Liver (tissue), 9 donors: ENCODE results near the gene NARS2. TPM values are rescaled to one million over a fixed set of nuclear protein-coding genes. Genes with fewer than 3 reads are reported as not detected.

Source experiments
- DNase-seq: peaks from one replicate; pipeline ENCODE4 v3.0.0-alpha.2; 2017; ENCODE audit warnings: low spot score
- H3K27ac ChIP-seq, 2 donors: one replicate each; pipeline ENCODE4 v1.7.0; 2013; ENCODE audit warnings: inconsistent platforms in 2 of 2, low read length in 2 of 2, control low read depth in 1 of 2, low read depth in 1 of 2, mild to moderate bottlenecking in 1 of 2
- H3K27me3 ChIP-seq, 4 donors: one replicate each; pipeline versions ENCODE4 v1.6.1 to v1.7.0; 2013; ENCODE audit warnings: low read length in 3 of 4, inconsistent platforms in 1 of 4, mild to moderate bottlenecking in 1 of 4, moderate library complexity in 1 of 4; ENCODE audit not compliant: control insufficient read depth in 4 of 4, insufficient read depth in 4 of 4
- H3K36me3 ChIP-seq, 4 donors: one replicate each; pipeline versions ENCODE4 v1.6.1 to v1.7.0; 2013; ENCODE audit warnings: low read length in 3 of 4, mild to moderate bottlenecking in 3 of 4, low read depth in 1 of 4, moderate library complexity in 1 of 4; ENCODE audit not compliant: control insufficient read depth in 4 of 4, insufficient read depth in 3 of 4
- H3K4me1 ChIP-seq, 4 donors: one replicate each; pipeline versions ENCODE4 v1.6.1 to v1.7.0; 2013; ENCODE audit warnings: low read length in 3 of 4, mild to moderate bottlenecking in 3 of 4, moderate library complexity in 1 of 4; ENCODE audit not compliant: control insufficient read depth in 4 of 4, insufficient read depth in 4 of 4
- H3K4me3 ChIP-seq, 3 donors: one replicate each; pipeline versions ENCODE4 v1.6.1 to v1.7.0; 2013; ENCODE audit warnings: low read length in 3 of 3, control low read depth in 1 of 3, low read depth in 1 of 3, mild to moderate bottlenecking in 1 of 3
- H3K9ac ChIP-seq, 2 donors: one replicate each; pipeline ENCODE4 v1.7.0; 2013; ENCODE audit warnings: low read length in 2 of 2, mild to moderate bottlenecking in 2 of 2, moderate library complexity in 2 of 2, control low read depth in 1 of 2, low read depth in 1 of 2
- H3K9me3 ChIP-seq, 4 donors: one replicate each; pipeline versions ENCODE4 v1.6.1 to v1.7.0; 2013; ENCODE audit warnings: low read length in 3 of 4; ENCODE audit not compliant: control insufficient read depth in 4 of 4
- EGR1 ChIP-seq, 2 donors: IDR thresholded peaks; 2 replicates each; pipeline ENCODE4 v1.6.1; 2016 to 2018; ENCODE audit warnings: antibody characterized with exemption in 2 of 2, low read depth in 2 of 2
- FOXA2 ChIP-seq: IDR thresholded peaks from 2 replicates; pipeline ENCODE4 v1.6.1; 2016; ENCODE audit warnings: antibody characterized with exemption
- HNF4A ChIP-seq, 2 donors: conservative IDR thresholded peaks; 2 replicates each; pipeline ENCODE4 v1.6.1; 2016; ENCODE audit warnings: antibody characterized with exemption in 2 of 2, mild to moderate bottlenecking in 2 of 2
- HNF4G ChIP-seq: IDR thresholded peaks from 2 replicates; pipeline ENCODE4 v1.6.1; 2016; ENCODE audit warnings: antibody characterized with exemption
- JUND ChIP-seq, 2 donors: IDR thresholded peaks; 2 replicates each; pipeline ENCODE4 v1.6.1; 2016; ENCODE audit warnings: antibody characterized with exemption in 2 of 2
- NR2F2 ChIP-seq: IDR thresholded peaks from 2 replicates; pipeline ENCODE4 v1.6.1; 2016; ENCODE audit warnings: antibody characterized with exemption
- RAD21 ChIP-seq, 2 donors: IDR thresholded peaks; 2 replicates each; pipeline ENCODE4 v1.6.1; 2016; ENCODE audit warnings: antibody characterized with exemption in 2 of 2, mild to moderate bottlenecking in 2 of 2
- RXRA ChIP-seq, 2 donors: IDR thresholded peaks; 2 replicates each; pipeline ENCODE4 v1.6.1; 2017 to 2018; ENCODE audit warnings: antibody characterized with exemption in 2 of 2, mild to moderate bottlenecking in 1 of 2
- SP1 ChIP-seq: IDR thresholded peaks from 2 replicates; pipeline ENCODE4 v1.6.1; 2018; ENCODE audit warnings: antibody characterized with exemption, mild to moderate bottlenecking
- TAF1 ChIP-seq: conservative IDR thresholded peaks from 2 replicates; pipeline ENCODE4 v1.6.1; 2016; ENCODE audit warnings: antibody characterized with exemption, mild to moderate bottlenecking
- WGBS: extraction: QIAGEN DNeasy Blood & Tissue Kit; methylation state at CpG from one replicate; pipeline ENCODE4 v1.1.7; 2013; 5-methylcytosine and 5-hydroxymethylcytosine counted together
- polyA plus RNA-seq, 2 donors: library from polyadenylated mRNA; stranded (reverse) in 1 of 2; unstranded in 1 of 2; fragments of 200-250 nt in 1 of 2; fragments of >200 nt in 1 of 2; fragmentation: Nextera tagmentation in 1 of 2; extraction: Ambion mirVana in 1 of 2; gene quantifications; one replicate each; pipeline versions ENCODE4 v1.2.1 to v1.2.3, GENCODE V29; 2013 to 2015
- total RNA-seq, 2 donors: library from RNA; depleted of rRNA; stranded (reverse); fragments of >200 nt; gene quantifications; one replicate each; pipeline ENCODE4 v1.2.3, GENCODE V29; 2014
- TF ChIP-seq, protein P1 (sequence below): IDR thresholded peaks from 2 replicates; pipeline ENCODE4 v1.6.1; 2016; ENCODE audit warnings: antibody characterized with exemption
- TF ChIP-seq, protein P2 (sequence below): IDR thresholded peaks from 2 replicates; pipeline ENCODE4 v1.6.1; 2016; ENCODE audit warnings: antibody characterized with exemption, mild to moderate bottlenecking
- TF ChIP-seq, protein P3 (sequence below): IDR thresholded peaks from 2 replicates; pipeline ENCODE4 v1.6.1; 2016; ENCODE audit warnings: antibody characterized with exemption
- donor health status: healthy.
- donor health status: healthy.
- donor health status: healthy.
- donor health status: healthy.
- donor health status: healthy.

Gene NARS2
- total and polyA plus RNA-seq, 4 donors: 10.4 to 19.4 (median 11.8) TPM

DNA sequence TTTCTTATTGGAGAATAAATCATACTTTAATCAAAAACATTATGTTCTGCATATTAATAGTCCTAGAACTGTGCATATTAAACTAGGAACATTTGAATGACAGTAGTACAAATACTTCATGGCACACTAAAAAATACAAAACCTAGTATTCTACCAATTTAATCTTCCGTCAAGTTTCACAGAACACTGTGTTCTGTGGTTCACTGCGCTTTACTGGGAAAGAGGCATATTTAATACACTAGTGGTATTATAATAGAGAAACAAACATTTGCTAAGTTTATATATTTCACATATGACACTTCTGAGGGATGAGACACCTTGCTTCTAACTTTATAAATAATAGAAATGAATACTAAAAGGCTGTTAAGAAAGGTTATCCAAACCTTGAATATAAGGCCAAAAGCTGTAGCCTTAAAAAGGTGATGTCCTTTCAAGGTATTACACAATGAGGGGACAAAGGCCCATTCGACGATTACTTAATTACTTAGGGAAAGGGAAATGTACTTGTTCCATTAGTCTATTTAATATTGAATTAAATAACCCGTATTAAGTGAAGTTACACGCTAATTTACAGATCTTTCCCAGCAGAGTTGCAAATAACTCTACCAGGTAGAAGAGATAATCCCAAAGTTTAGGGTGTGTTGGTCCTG, 48.0 kb downstream of the NARS2 start:
- no peak for DNase-seq
- no peaks in the 10 kb centered on the region for H3K9me3 ChIP-seq
- no peaks in the 10 kb centered on the region for H3K36me3 ChIP-seq
- no peak overlapping the region for H3K27ac ChIP-seq
- 38% methylated on average over 6 of the region's 6 CpGs for WGBS
- no peaks in the 10 kb centered on the region for H3K27me3 ChIP-seq
- peaks cover 0 to 7% (median 3%) of the 10 kb centered on the region in 4 donors for H3K4me1 ChIP-seq
- no peak overlapping the region for H3K4me3 ChIP-seq
- peak; percentile 59 for TF ChIP-seq SP1
- TF ChIP-seq NR2F2: no peak
- TF ChIP-seq HNF4A (conservative IDR thresholded peaks at IDR 0.05): peak; percentile 89 to 92
- TF ChIP-seq HNF4G: peak; percentile 77
- TF ChIP-seq JUND (IDR thresholded peaks at IDR 0.05): peak; percentile 12 to 47
- TF ChIP-seq TAF1: no peak
- no peak for TF ChIP-seq EGR1 (IDR thresholded peaks at IDR 0.05; ENCODE audit: low read depth in 2 of 2)
- TF ChIP-seq RXRA (IDR thresholded peaks at IDR 0.05): peak; percentile 64 to 76
- TF ChIP-seq RAD21 (IDR thresholded peaks at IDR 0.05): peak in 1 of 2 donors; percentile 31
- no peak overlapping the region for H3K9ac ChIP-seq

DNA sequence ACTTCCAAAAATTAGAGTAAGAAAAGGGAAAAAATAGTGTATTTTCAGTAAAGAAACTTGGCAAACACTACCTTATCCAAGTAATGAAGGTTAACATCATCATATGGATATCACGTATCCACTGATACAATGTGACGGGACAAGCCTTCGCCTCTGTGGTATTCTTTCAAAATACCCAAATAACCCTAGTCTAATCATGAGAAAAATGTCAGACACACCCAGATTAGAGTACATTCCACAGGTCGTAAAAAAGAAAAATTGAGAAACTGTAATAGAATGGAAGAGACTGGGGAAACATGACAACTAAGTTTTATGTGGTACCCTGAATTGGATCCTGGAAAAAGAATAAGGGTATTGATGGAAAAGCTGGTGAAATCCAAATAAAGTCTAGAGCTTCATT, 48.9 kb downstream of the NARS2 start:
- TF ChIP-seq, protein P1, sequence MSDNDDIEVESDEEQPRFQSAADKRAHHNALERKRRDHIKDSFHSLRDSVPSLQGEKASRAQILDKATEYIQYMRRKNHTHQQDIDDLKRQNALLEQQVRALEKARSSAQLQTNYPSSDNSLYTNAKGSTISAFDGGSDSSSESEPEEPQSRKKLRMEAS: no peak
- TF ChIP-seq TAF1: no peak
- TF ChIP-seq JUND (IDR thresholded peaks at IDR 0.05): no peak
- no peak for TF ChIP-seq FOXA2
- no peak for TF ChIP-seq RXRA (IDR thresholded peaks at IDR 0.05)
- TF ChIP-seq NR2F2: no peak
- TF ChIP-seq, protein P2, sequence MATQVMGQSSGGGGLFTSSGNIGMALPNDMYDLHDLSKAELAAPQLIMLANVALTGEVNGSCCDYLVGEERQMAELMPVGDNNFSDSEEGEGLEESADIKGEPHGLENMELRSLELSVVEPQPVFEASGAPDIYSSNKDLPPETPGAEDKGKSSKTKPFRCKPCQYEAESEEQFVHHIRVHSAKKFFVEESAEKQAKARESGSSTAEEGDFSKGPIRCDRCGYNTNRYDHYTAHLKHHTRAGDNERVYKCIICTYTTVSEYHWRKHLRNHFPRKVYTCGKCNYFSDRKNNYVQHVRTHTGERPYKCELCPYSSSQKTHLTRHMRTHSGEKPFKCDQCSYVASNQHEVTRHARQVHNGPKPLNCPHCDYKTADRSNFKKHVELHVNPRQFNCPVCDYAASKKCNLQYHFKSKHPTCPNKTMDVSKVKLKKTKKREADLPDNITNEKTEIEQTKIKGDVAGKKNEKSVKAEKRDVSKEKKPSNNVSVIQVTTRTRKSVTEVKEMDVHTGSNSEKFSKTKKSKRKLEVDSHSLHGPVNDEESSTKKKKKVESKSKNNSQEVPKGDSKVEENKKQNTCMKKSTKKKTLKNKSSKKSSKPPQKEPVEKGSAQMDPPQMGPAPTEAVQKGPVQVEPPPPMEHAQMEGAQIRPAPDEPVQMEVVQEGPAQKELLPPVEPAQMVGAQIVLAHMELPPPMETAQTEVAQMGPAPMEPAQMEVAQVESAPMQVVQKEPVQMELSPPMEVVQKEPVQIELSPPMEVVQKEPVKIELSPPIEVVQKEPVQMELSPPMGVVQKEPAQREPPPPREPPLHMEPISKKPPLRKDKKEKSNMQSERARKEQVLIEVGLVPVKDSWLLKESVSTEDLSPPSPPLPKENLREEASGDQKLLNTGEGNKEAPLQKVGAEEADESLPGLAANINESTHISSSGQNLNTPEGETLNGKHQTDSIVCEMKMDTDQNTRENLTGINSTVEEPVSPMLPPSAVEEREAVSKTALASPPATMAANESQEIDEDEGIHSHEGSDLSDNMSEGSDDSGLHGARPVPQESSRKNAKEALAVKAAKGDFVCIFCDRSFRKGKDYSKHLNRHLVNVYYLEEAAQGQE: no peak
- TF ChIP-seq RAD21 (IDR thresholded peaks at IDR 0.05): no peak
- TF ChIP-seq, protein P3, sequence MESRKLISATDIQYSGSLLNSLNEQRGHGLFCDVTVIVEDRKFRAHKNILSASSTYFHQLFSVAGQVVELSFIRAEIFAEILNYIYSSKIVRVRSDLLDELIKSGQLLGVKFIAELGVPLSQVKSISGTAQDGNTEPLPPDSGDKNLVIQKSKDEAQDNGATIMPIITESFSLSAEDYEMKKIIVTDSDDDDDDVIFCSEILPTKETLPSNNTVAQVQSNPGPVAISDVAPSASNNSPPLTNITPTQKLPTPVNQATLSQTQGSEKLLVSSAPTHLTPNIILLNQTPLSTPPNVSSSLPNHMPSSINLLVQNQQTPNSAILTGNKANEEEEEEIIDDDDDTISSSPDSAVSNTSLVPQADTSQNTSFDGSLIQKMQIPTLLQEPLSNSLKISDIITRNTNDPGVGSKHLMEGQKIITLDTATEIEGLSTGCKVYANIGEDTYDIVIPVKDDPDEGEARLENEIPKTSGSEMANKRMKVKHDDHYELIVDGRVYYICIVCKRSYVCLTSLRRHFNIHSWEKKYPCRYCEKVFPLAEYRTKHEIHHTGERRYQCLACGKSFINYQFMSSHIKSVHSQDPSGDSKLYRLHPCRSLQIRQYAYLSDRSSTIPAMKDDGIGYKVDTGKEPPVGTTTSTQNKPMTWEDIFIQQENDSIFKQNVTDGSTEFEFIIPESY: no peak
- no peak for TF ChIP-seq HNF4A (conservative IDR thresholded peaks at IDR 0.05)
- H3K4me1 ChIP-seq: peaks cover 0 to 7% (median 3%) of the 10 kb centered on the region in 4 donors
- no peak overlapping the region for H3K9ac ChIP-seq
- DNase-seq: no peak
- H3K9me3 ChIP-seq: no peaks in the 10 kb centered on the region
- no peak overlapping the region for H3K27ac ChIP-seq
- no peaks in the 10 kb centered on the region for H3K36me3 ChIP-seq
- WGBS: 96% methylated on average over 4 of the region's 4 CpGs
- H3K27me3 ChIP-seq: no peaks in the 10 kb centered on the region
- no peak overlapping the region for H3K4me3 ChIP-seq
